Lung (tissue), 12 donors: Measurements from ENCODE around the gene RBKS. TPM values are rescaled to one million over a fixed set of nuclear protein-coding genes. Genes with fewer than 3 reads are reported as not detected.

Experiments
- ATAC-seq: fragments of 200-7000 bp; cut with Tn5 transposase; one replicate; pipeline ENCODE4 v1.9.1; 2020; ENCODE audit warnings: moderate number of reproducible peaks; ENCODE audit not compliant: insufficient read depth, low FRiP score
- DNase-seq, 3 donors: peaks; one replicate each; pipeline ENCODE4 v3.0.0-alpha.2; 2013 to 2017
- H3K27ac ChIP-seq, 2 donors: one replicate each; pipeline ENCODE4 v1.5.1; 2013; ENCODE audit warnings: mild to moderate bottlenecking in 2 of 2, moderate library complexity in 2 of 2, control low read depth in 1 of 2, inconsistent platforms in 1 of 2, low read depth in 1 of 2, low read length in 1 of 2
- H3K27me3 ChIP-seq, 3 donors: one replicate each; pipeline ENCODE4 v1.5.1; 2013; ENCODE audit warnings: low read length in 2 of 3; ENCODE audit not compliant: control insufficient read depth in 3 of 3, insufficient read depth in 3 of 3
- H3K36me3 ChIP-seq, 4 donors: one replicate each; pipeline ENCODE4 v1.5.1; 2013; ENCODE audit warnings: low read length in 4 of 4, mild to moderate bottlenecking in 1 of 4, moderate library complexity in 1 of 4; ENCODE audit not compliant: control insufficient read depth in 4 of 4, insufficient read depth in 4 of 4
- H3K4me1 ChIP-seq, 5 donors: one replicate each; pipeline ENCODE4 v1.5.1; 2013; ENCODE audit warnings: low read length in 5 of 5, mild to moderate bottlenecking in 2 of 5, moderate library complexity in 1 of 5; ENCODE audit not compliant: control insufficient read depth in 5 of 5, insufficient read depth in 5 of 5
- H3K4me3 ChIP-seq: one replicate; pipeline ENCODE4 v1.5.1; 2013; ENCODE audit warnings: mild to moderate bottlenecking, control low read depth, moderate library complexity
- H3K9ac ChIP-seq, 2 donors: one replicate each; pipeline ENCODE4 v1.5.1; 2013; ENCODE audit warnings: low read length in 2 of 2, control low read depth in 1 of 2; ENCODE audit not compliant: insufficient read depth in 1 of 2
- H3K9me3 ChIP-seq, 4 donors: one replicate each; pipeline ENCODE4 v1.5.1; 2013; ENCODE audit warnings: low read length in 3 of 4, mild to moderate bottlenecking in 1 of 4, moderate library complexity in 1 of 4; ENCODE audit not compliant: control insufficient read depth in 4 of 4, insufficient read depth in 3 of 4
- WGBS, 2 donors: extraction: QIAGEN DNeasy Blood & Tissue Kit; methylation state at CpG; one replicate each; pipeline ENCODE4 v1.1.7; 2013; 5-methylcytosine and 5-hydroxymethylcytosine counted together
- polyA plus RNA-seq, 2 donors: library from polyadenylated mRNA; stranded (reverse); fragments of 200-250 nt; gene quantifications; one replicate each; pipeline ENCODE4 v1.2.1, GENCODE V29; 2013
- total RNA-seq, 2 donors: library from RNA; depleted of rRNA in 1 of 2; stranded (reverse); fragments of >200 nt in 1 of 2; gene quantifications; one replicate each; pipeline ENCODE4 v1.2.1, GENCODE V29; 2014 to 2021
- TF ChIP-seq, protein P1 (sequence below): IDR thresholded peaks from 2 replicates; pipeline ENCODE4 v1.5.1; 2012; ENCODE audit warnings: mild to moderate bottlenecking; ENCODE audit errors: control extremely low read depth, extremely low read depth
- donor health status: control.
- donor health status: control.
- donor health status: Bipolar disorder and iron deficiency.
- donor health status: healthy.
- donor health status: DM: yes; HTN: yes; CAD: no.

Gene RBKS
- total and polyA plus RNA-seq, 4 donors = 3.9 to 5.1 (median 4.9) TPM

DNA sequence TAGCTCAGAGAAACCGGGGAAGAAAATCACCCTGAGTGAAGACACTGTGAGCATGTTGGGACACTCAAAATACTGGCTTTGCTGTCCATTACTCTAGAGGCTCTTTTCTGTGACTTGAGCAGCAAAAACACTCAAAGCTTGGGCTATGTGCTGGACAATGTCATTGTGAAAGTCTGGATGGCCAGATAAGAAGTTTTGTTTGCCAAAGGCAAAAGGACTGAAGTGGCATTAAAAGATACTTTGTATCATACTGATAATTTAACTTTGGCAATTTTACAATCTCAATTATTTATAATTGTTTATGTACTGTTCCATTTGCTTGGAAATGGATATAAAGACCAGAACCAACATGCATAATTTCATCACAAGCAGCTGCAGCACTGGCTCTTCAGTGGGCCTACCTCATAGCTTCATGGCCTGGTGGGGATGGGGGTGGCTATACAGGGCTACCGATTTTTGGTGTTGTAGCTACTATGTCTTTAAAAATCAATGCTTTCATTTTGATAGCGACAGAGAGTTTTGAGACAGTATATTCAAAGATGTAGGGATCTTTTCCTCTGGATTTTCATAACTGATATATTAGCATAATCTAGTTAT, 51.1 kb downstream of the RBKS start:
- DNase-seq (no peak), ATAC-seq (no peak)
- H3K9me3 ChIP-seq = no peaks in the 10 kb centered on the region
- no peak overlapping the region for H3K4me3 ChIP-seq
- peaks cover 0 to 4% (median 0%) of the 10 kb centered on the region in 4 donors for H3K36me3 ChIP-seq
- no peaks in the 10 kb centered on the region for H3K27me3 ChIP-seq
- H3K4me1 ChIP-seq = no peaks in the 10 kb centered on the region
- 73 to 75% methylated on average over 3 of the region's 3 CpGs for WGBS, 2 donors
- no peak overlapping the region for H3K27ac ChIP-seq
- TF ChIP-seq, protein P1, sequence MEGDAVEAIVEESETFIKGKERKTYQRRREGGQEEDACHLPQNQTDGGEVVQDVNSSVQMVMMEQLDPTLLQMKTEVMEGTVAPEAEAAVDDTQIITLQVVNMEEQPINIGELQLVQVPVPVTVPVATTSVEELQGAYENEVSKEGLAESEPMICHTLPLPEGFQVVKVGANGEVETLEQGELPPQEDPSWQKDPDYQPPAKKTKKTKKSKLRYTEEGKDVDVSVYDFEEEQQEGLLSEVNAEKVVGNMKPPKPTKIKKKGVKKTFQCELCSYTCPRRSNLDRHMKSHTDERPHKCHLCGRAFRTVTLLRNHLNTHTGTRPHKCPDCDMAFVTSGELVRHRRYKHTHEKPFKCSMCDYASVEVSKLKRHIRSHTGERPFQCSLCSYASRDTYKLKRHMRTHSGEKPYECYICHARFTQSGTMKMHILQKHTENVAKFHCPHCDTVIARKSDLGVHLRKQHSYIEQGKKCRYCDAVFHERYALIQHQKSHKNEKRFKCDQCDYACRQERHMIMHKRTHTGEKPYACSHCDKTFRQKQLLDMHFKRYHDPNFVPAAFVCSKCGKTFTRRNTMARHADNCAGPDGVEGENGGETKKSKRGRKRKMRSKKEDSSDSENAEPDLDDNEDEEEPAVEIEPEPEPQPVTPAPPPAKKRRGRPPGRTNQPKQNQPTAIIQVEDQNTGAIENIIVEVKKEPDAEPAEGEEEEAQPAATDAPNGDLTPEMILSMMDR = no peak
- no peak overlapping the region for H3K9ac ChIP-seq

DNA sequence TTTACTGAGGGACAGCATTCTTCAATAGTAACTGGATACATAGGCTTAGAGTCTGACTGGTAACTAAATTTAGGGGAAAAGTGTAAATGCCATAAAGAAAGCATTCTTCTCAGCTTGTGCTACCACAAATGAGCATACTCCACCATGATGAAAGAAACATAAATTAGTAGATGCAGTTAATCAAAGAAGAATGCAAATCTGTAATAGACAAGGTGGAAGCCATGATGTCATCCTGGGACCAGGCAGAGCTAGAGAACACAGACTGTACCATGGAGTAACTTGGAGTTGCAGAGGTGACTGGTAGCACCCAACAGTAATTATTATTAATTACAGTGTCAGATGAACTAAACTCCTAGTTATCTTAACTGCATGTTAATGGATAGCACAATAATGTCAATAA, 51.7 kb downstream of the RBKS start:
- Histone ChIP-seq H3K4me3 (no peak overlapping the region), H3K27me3 (no peaks in the 10 kb centered on the region), H3K36me3 (peaks cover 0 to 4% (median 0%) of the 10 kb centered on the region in 4 donors), H3K4me1 (no peaks in the 10 kb centered on the region), H3K9me3 (no peaks in the 10 kb centered on the region), H3K9ac (no peak overlapping the region), H3K27ac (no peak overlapping the region)
- DNase-seq (no peak), ATAC-seq (no peak)
- TF ChIP-seq, protein P1 = no peak

DNA sequence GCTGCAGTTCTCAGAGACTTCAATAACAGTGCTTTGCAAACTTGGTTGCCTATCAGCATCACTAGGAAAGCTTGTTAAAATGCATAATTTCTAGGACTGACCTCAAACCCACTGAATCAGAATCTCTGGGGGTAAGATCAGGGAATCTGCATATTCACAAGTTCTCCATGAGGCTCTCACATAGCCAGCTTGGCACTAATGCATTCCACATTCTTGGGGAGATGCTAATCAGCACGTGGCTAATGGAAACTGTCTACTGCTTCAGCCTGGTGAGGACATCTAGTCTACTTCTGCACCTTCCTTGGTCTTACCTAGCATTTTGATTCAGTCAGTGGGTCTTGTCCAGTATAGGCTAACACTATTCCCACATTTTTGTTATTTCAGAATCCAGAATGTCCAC, 56.3 kb downstream of the RBKS start:
- TF ChIP-seq, protein P1 = no peak
- no peaks in the 10 kb centered on the region for H3K4me1 ChIP-seq
- no peak for DNase-seq
- peaks cover 0 to 2% (median 0%) of the 10 kb centered on the region in 4 donors for H3K9me3 ChIP-seq
- no peak for ATAC-seq
- 59 to 83% methylated on average over 1 of the region's 1 CpG for WGBS, 2 donors
- no peak overlapping the region for H3K4me3 ChIP-seq
- H3K27me3 ChIP-seq = no peaks in the 10 kb centered on the region
- no peak overlapping the region for H3K27ac ChIP-seq
- peaks cover 0 to 3% (median 0%) of the 10 kb centered on the region in 4 donors for H3K36me3 ChIP-seq
- no peak overlapping the region for H3K9ac ChIP-seq

DNA sequence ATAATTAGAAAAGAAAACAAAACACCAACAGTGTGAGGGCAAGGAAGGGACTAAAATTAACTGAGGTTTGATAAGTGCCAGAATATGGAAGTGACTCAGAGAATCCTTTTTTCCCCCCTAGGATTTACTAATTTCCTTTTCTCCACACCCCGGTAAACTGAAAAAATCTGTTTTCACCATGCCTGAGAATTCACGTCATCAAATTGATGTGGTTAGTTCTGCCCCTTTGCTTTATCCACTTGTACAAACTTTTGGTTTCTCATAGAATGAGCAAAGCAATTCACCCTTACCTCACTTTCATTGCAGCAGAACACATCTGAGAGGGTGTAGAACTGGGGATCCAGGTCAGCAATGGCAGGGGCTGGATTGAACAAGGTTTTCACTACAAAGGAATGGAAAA, 57.8 kb downstream of the RBKS start:
- WGBS, 2 donors = 36 to 60% methylated on average over 2 of the region's 2 CpGs
- ATAC-seq (no peak), DNase-seq (no peak)

More for the DNA sequence above, 57.8 kb downstream of the RBKS start:
- H3K27ac ChIP-seq = no peak overlapping the region
- no peaks in the 10 kb centered on the region for H3K27me3 ChIP-seq
- TF ChIP-seq, protein P1 = no peak
- H3K9me3 ChIP-seq = peaks cover 0 to 2% (median 0%) of the 10 kb centered on the region in 4 donors
- peaks cover 0 to 3% (median 0%) of the 10 kb centered on the region in 4 donors for H3K36me3 ChIP-seq
- H3K4me1 ChIP-seq = no peaks in the 10 kb centered on the region
- no peak overlapping the region for H3K9ac ChIP-seq
- H3K4me3 ChIP-seq = no peak overlapping the region
